GM12878 (cell line): Measurements from ENCODE around the gene TFAP2E. TPM values are rescaled to one million over a fixed set of nuclear protein-coding genes. Genes with fewer than 3 reads are reported as not detected.

Experiments used
- BCLAF1 ChIP-seq: fragments of 450-650 bp; IDR thresholded peaks from 2 replicates; pipeline ENCODE4 v1.6.1; 2017; ENCODE audit warnings: antibody characterized with exemption, mild to moderate bottlenecking, moderate library complexity
- BHLHE40 ChIP-seq, 2 experiments: fragments of 450-650 bp in 1 of 2; IDR thresholded peaks; 2 replicates each; pipeline ENCODE4 v1.6.1; 2011 to 2017; ENCODE audit warnings: low read depth in 2 of 2, borderline replicate concordance in 1 of 2, improper control_type of control experiment in 1 of 2, low read length in 1 of 2, mild to moderate bottlenecking in 1 of 2
- CBX3 ChIP-seq: fragments of 200-600 bp; sonication (generic); IDR thresholded peaks from 2 replicates; pipeline ENCODE4 v1.6.1; 2016; ENCODE audit warnings: low read depth, borderline replicate concordance
- CTCF ChIP-seq, 3 experiments: IDR thresholded peaks in 2 of 3; conservative IDR thresholded peaks in 1 of 3; 2 replicates each; pipeline ENCODE4 v1.5.1; 2011; ENCODE audit warnings: low read depth in 3 of 3, low read length in 3 of 3, mild to moderate bottlenecking in 3 of 3, control low read depth in 2 of 3, moderate library complexity in 2 of 3, inconsistent platforms in 1 of 3, mixed read lengths in 1 of 3; ENCODE audit not compliant: control insufficient read depth in 2 of 3, insufficient read depth in 1 of 3; ENCODE audit errors: extremely low read depth in 1 of 3
- CUX1 ChIP-seq: IDR thresholded peaks from 2 replicates; pipeline ENCODE4 v1.6.1; 2012; ENCODE audit warnings: improper control_type of control experiment, low read depth, low read length; ENCODE audit not compliant: insufficient replicate concordance
- MTA2 ChIP-seq: fragments of 450-650 bp; IDR thresholded peaks from 2 replicates; pipeline ENCODE4 v1.6.1; 2016; ENCODE audit warnings: low read depth, mild to moderate bottlenecking, moderate library complexity
- RAD21 ChIP-seq: IDR thresholded peaks from 2 replicates; pipeline ENCODE4 v1.6.1; 2011; ENCODE audit warnings: mild to moderate bottlenecking, low read depth, low read length, moderate library complexity; ENCODE audit not compliant: insufficient read depth
- YBX1 ChIP-seq: fragments of 450-650 bp; IDR thresholded peaks from 2 replicates; pipeline ENCODE4 v1.6.1; 2016; ENCODE audit warnings: antibody characterized with exemption
- ZNF592 ChIP-seq: fragments of 450-650 bp; IDR thresholded peaks from 2 replicates; pipeline ENCODE4 v1.6.1; 2017; ENCODE audit warnings: mild to moderate bottlenecking, moderate library complexity
- polyA plus RNA-seq, 11 experiments: library from polyadenylated mRNA; depleted of rRNA in 4 of 11; unstranded in 6 of 11; stranded (reverse) in 5 of 11; fragments of >200 nt; fragmentation: Nextera tagmentation in 4 of 11; fragmentation: Illumina TruSeq in 1 of 11; extraction: Ambion mirVana in 4 of 11; extraction: Trizol in 1 of 11; gene quantifications; 1 replicate in 1 of 11; 2 replicates in 10 of 11; pipeline versions ENCODE4 v1.2.1 to v1.2.3, GENCODE V29; 2011 to 2016; ENCODE audit warnings: inconsistent platforms in 2 of 11, missing spikeins in 2 of 11, low read depth in 1 of 11
- total RNA-seq, 4 experiments: library from RNA; depleted of rRNA in 3 of 4; stranded (reverse); fragments of >200 nt in 3 of 4; fragmentation: Illumina TruSeq in 1 of 4; extraction: Trizol in 1 of 4; gene quantifications; 2 replicates each; pipeline versions ENCODE4 v1.2.1 to v1.2.3, GENCODE V29; 2013 to 2021

TFAP2E gene
- total and polyA plus RNA-seq, 10 of the 15 experiments (the other 5 are each of a cell fraction or from before 2014, with no cell fraction given), result 0.10 to 1.1 (median 0.43) TPM

- TF ChIP-seq CTCF (IDR thresholded peaks at IDR 0.05 in 2 of 3, conservative IDR thresholded peaks at IDR 0.05 in 1 of 3; ENCODE audit: control insufficient read depth in 2 of 3, extremely low read depth in 1 of 3, insufficient read depth in 1 of 3, low read depth in 3 of 3, low read length in 3 of 3) (no peak), MTA2 (no peak), BCLAF1 (no peak), CUX1 (no peak), ZNF592 (no peak), BHLHE40 (IDR thresholded peaks at IDR 0.05; ENCODE audit: borderline replicate concordance in 1 of 2, low read depth in 2 of 2, low read length in 1 of 2) (no peak), RAD21 (no peak), CBX3 (no peak), YBX1 (no peak)
Measured at GRCh38 chr1:35565742-35566133, 7.4 kb upstream of the TFAP2E start (continued).
